Measurements from ENCODE around the gene MEIKIN.

Gene MEIKIN

DNA sequence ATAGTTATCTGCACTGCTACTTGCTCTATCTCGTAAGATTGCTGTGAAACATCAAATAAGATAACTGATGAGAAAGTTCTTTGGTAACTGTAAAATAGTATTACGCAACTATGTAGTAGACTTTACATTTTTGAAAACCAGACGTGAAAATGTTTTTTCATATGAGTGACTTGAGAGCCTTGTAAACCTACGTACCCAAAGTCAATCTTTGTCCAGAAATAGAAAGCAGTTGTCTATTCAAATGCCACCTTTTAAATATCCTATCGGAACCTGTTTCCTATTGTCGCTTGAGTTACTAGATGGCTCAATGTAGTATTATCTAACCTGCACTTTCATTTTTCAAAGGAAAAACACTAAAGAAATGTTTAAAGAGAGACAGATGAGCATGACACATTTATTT, 150.2 kb downstream of the MEIKIN start:
- peaks cover 21% of the 10 kb centered on the region for H3K27me3 ChIP-seq (ENCODE audit: control insufficient read depth, insufficient read depth, low read length)
- H3K27ac ChIP-seq (ENCODE audit: low read length) = no peak overlapping the region
- H3K4me1 ChIP-seq (ENCODE audit: control insufficient read depth, low read depth, low read length) = peaks cover 3% of the 10 kb centered on the region
- H3K36me3 ChIP-seq (ENCODE audit: control insufficient read depth, low read depth, low read length) = no peaks in the 10 kb centered on the region
- H3K9ac ChIP-seq (ENCODE audit: low read length) = no peak overlapping the region
- H3K4me3 ChIP-seq (ENCODE audit: low read length) = peak overlapping the region; percentile 79
- H3K9me3 ChIP-seq (ENCODE audit: control insufficient read depth, low read depth, low read length) = no peaks in the 10 kb centered on the region

GRCh38 chr5:131794586-131794985, 150.9 kb downstream of the MEIKIN start:
- Histone ChIP-seq H3K4me1 (ENCODE audit: control insufficient read depth, low read depth, low read length) (peaks cover 3% of the 10 kb centered on the region), H3K27me3 (ENCODE audit: control insufficient read depth, insufficient read depth, low read length) (peaks cover 21% of the 10 kb centered on the region), H3K4me3 (ENCODE audit: low read length) (no peak overlapping the region)

DNA sequence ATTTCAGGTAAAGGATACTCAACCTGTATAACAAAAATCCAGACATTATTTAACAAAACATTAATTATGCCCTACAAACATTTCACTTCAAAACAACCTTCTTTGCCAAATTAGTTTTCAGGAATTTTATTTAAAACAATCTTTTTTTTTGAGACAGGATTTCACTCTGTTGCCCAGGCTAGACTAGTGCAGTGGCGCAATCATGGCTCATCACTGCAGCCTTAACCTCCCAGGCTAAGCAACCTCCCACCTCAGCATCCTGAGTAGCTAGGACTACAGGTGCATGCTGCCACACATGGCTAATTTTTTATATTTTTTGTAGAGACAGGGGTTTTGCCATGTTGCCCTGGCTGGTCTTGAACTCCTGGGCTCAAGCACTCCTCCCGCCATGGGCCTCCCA, 152.6 kb downstream of the MEIKIN start:
- no peaks in the 10 kb centered on the region for H3K9me3 ChIP-seq (ENCODE audit: control insufficient read depth, low read depth, low read length)
- no peaks in the 10 kb centered on the region for H3K36me3 ChIP-seq (ENCODE audit: control insufficient read depth, low read depth, low read length)
- H3K27me3 ChIP-seq (ENCODE audit: control insufficient read depth, insufficient read depth, low read length) = peaks cover 15% of the 10 kb centered on the region
- H3K4me3 ChIP-seq (ENCODE audit: low read length) = no peak overlapping the region
- H3K9ac ChIP-seq (ENCODE audit: low read length) = no peak overlapping the region
- peaks cover 3% of the 10 kb centered on the region for H3K4me1 ChIP-seq (ENCODE audit: control insufficient read depth, low read depth, low read length)
- H3K27ac ChIP-seq (ENCODE audit: low read length) = no peak overlapping the region

More at GRCh38 chr5:131794586-131794985, 150.9 kb downstream of the MEIKIN start:
- no peak overlapping the region for H3K27ac ChIP-seq (ENCODE audit: low read length)
- no peaks in the 10 kb centered on the region for H3K36me3 ChIP-seq (ENCODE audit: control insufficient read depth, low read depth, low read length)
- H3K9me3 ChIP-seq (ENCODE audit: control insufficient read depth, low read depth, low read length) = no peaks in the 10 kb centered on the region
- no peak overlapping the region for H3K9ac ChIP-seq (ENCODE audit: low read length)

DNA sequence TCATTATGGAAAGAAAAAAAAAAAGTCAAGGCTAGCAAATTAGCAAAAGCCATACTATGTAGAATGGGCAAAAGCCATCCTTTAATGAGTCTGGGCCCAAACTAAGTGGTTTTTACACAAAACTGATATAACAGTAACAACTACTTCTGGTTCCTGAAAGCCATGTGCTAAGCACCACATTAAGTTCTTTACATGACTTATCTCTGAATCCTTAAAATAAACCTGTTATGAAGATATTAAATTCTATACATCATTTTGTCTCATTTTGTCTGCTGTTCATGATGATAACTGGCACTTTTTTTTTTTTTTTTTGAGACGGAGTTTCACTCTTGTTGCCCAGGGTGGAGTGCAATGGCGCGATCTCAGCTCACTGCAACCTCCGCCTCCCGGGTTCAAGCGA, 153.6 kb downstream of the MEIKIN start:
- H3K4me1 ChIP-seq (ENCODE audit: control insufficient read depth, low read depth, low read length) = peaks cover 3% of the 10 kb centered on the region
- H3K9ac ChIP-seq (ENCODE audit: low read length) = no peak overlapping the region
- H3K4me3 ChIP-seq (ENCODE audit: low read length) = no peak overlapping the region
- no peaks in the 10 kb centered on the region for H3K36me3 ChIP-seq (ENCODE audit: control insufficient read depth, low read depth, low read length)
- peaks cover 11% of the 10 kb centered on the region for H3K27me3 ChIP-seq (ENCODE audit: control insufficient read depth, insufficient read depth, low read length)
- no peaks in the 10 kb centered on the region for H3K9me3 ChIP-seq (ENCODE audit: control insufficient read depth, low read depth, low read length)
- H3K27ac ChIP-seq (ENCODE audit: low read length) = no peak overlapping the region

DNA sequence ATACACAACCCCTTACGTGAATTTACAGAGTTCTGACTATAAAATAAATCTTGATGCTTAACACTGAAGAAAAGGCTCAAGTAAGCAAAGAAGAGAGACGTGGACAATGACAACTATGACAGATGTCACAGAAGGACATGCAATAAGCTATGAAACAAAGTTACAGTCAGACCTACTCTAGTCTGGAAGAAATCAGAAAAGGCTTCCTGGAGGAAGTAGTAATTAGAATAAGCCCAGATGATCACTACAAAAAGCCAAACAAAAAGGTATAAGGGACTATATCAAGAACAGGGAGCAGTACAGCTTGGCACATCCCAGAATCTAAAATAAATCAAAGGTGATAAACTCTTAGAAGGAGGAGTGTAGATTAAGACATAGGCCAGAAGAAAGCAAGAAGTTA, 154.9 kb downstream of the MEIKIN start:
- no peak overlapping the region for H3K9ac ChIP-seq (ENCODE audit: low read length)
- H3K27ac ChIP-seq (ENCODE audit: low read length) = no peak overlapping the region
- no peak overlapping the region for H3K4me3 ChIP-seq (ENCODE audit: low read length)
- no peaks in the 10 kb centered on the region for H3K36me3 ChIP-seq (ENCODE audit: control insufficient read depth, low read depth, low read length)
- H3K27me3 ChIP-seq (ENCODE audit: control insufficient read depth, insufficient read depth, low read length) = peaks cover 6% of the 10 kb centered on the region
- peaks cover 3% of the 10 kb centered on the region for H3K4me1 ChIP-seq (ENCODE audit: control insufficient read depth, low read depth, low read length)
- H3K9me3 ChIP-seq (ENCODE audit: control insufficient read depth, low read depth, low read length) = no peaks in the 10 kb centered on the region

DNA sequence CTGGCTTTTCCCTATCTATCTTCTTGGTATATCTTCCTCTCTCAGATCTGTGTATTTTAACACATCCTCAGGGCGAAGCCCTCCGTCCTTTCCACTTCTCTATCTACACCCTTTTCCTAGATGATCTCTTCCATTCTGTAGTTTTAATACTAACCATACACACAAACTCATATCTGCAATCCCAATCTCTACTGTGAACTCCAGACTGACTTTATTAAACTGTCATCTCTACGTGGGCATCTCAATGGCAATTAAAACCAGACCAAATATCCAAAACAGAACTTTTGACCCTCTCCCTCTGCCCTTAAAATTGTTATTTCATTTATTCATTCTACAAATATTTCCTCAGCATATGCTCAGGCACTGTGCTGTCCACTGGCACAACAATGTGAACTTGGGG, 155.7 kb downstream of the MEIKIN start:
- H3K36me3 ChIP-seq (ENCODE audit: control insufficient read depth, low read depth, low read length) = no peaks in the 10 kb centered on the region

GRCh38 chr5:131787736-131788135, 157.7 kb downstream of the MEIKIN start:
- no peak overlapping the region for H3K4me3 ChIP-seq (ENCODE audit: low read length)
- H3K27ac ChIP-seq (ENCODE audit: low read length) = no peak overlapping the region
- no peaks in the 10 kb centered on the region for H3K9me3 ChIP-seq (ENCODE audit: control insufficient read depth, low read depth, low read length)
- H3K4me1 ChIP-seq (ENCODE audit: control insufficient read depth, low read depth, low read length) = peaks cover 7% of the 10 kb centered on the region
- no peaks in the 10 kb centered on the region for H3K27me3 ChIP-seq (ENCODE audit: control insufficient read depth, insufficient read depth, low read length)
- H3K9ac ChIP-seq (ENCODE audit: low read length) = no peak overlapping the region
- H3K36me3 ChIP-seq (ENCODE audit: control insufficient read depth, low read depth, low read length) = no peaks in the 10 kb centered on the region

More for the DNA sequence above, 155.7 kb downstream of the MEIKIN start:
- H3K9me3 ChIP-seq (ENCODE audit: control insufficient read depth, low read depth, low read length) = no peaks in the 10 kb centered on the region
- no peak overlapping the region for H3K27ac ChIP-seq (ENCODE audit: low read length)
- no peak overlapping the region for H3K9ac ChIP-seq (ENCODE audit: low read length)
- H3K27me3 ChIP-seq (ENCODE audit: control insufficient read depth, insufficient read depth, low read length) = no peaks in the 10 kb centered on the region
- H3K4me1 ChIP-seq (ENCODE audit: control insufficient read depth, low read depth, low read length) = no peaks in the 10 kb centered on the region
- H3K4me3 ChIP-seq (ENCODE audit: low read length) = no peak overlapping the region

DNA sequence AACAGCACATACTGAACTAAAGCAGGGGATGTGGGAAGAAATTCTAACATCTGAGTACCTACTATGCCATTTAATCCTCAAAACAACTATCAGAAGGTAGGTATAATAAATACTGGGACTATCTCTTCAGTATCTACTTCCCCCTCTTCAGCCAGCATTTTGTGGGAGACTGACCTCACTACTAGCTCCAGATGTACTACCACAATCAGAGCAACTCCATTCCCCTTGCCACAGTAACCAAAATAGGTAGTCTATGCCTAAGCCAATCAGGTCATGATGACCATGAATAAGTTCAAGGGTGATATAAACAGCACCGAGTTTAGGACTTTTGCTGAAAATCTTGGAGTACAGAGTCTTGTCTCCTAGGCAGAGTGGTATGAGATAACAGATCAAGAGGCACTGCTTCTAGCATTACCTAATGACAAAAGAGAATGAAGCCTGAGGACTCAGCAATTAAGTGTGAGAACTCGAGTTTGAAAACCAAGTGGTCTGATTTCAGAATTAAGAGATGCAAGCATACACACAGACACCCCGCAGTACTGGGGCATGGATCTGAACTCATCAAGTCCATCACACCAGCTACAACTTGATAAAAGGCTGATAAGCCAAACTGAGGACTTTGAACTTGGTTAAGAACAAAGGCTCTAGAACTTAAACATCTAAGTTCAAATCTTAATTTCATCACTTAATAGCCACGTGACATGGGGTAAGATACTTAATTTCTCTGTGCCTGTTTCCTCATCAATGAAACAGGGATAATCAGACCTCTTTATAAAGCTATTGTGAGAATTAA, 158.4 kb downstream of the MEIKIN start:
- Histone ChIP-seq H3K9me3 (ENCODE audit: control insufficient read depth, low read depth, low read length) (no peaks in the 10 kb centered on the region), H3K4me1 (ENCODE audit: control insufficient read depth, low read depth, low read length) (peaks cover 7% of the 10 kb centered on the region), H3K4me3 (ENCODE audit: low read length) (no peak overlapping the region), H3K9ac (ENCODE audit: low read length) (no peak overlapping the region), H3K36me3 (ENCODE audit: control insufficient read depth, low read depth, low read length) (no peaks in the 10 kb centered on the region), H3K27ac (ENCODE audit: low read length) (no peak overlapping the region), H3K27me3 (ENCODE audit: control insufficient read depth, insufficient read depth, low read length) (no peaks in the 10 kb centered on the region)

GRCh38 chr5:131786036-131786435, 159.4 kb downstream of the MEIKIN start:
- Histone ChIP-seq H3K27me3 (ENCODE audit: control insufficient read depth, insufficient read depth, low read length) (no peaks in the 10 kb centered on the region), H3K27ac (ENCODE audit: low read length) (no peak overlapping the region), H3K9me3 (ENCODE audit: control insufficient read depth, low read depth, low read length) (no peaks in the 10 kb centered on the region)

GRCh38 chr5:131783874-131784273, 161.6 kb downstream of the MEIKIN start:
- H3K27me3 ChIP-seq (ENCODE audit: control insufficient read depth, insufficient read depth, low read length) = no peaks in the 10 kb centered on the region
- no peaks in the 10 kb centered on the region for H3K9me3 ChIP-seq (ENCODE audit: control insufficient read depth, low read depth, low read length)
- no peaks in the 10 kb centered on the region for H3K36me3 ChIP-seq (ENCODE audit: control insufficient read depth, low read depth, low read length)
- no peak overlapping the region for H3K9ac ChIP-seq (ENCODE audit: low read length)
- H3K4me1 ChIP-seq (ENCODE audit: control insufficient read depth, low read depth, low read length) = peaks cover 7% of the 10 kb centered on the region
- H3K27ac ChIP-seq (ENCODE audit: low read length) = no peak overlapping the region
- H3K4me3 ChIP-seq (ENCODE audit: low read length) = no peak overlapping the region

More at GRCh38 chr5:131786036-131786435, 159.4 kb downstream of the MEIKIN start:
- Histone ChIP-seq H3K4me1 (ENCODE audit: control insufficient read depth, low read depth, low read length) (peaks cover 7% of the 10 kb centered on the region), H3K4me3 (ENCODE audit: low read length) (no peak overlapping the region), H3K9ac (ENCODE audit: low read length) (no peak overlapping the region), H3K36me3 (ENCODE audit: control insufficient read depth, low read depth, low read length) (no peaks in the 10 kb centered on the region)

DNA sequence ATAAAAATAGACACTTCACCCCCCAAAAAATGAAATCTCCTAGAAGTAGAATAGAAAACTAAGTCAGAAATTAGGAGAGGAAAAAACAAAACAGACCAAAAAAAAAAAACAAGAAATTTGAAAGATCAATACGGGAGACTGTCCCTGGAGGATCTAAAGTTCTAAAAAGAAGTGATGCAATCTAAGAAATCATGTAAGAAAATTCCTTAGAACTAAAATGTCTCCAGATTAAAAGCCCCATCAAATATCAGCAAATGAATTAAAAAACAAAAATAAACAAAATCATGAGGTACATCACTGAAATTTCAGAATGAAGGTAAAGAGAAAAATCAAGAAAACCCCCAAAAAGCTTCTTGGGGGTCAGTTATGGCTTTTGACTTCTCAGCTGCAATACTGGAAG, 162.1 kb downstream of the MEIKIN start:
- no peak overlapping the region for H3K27ac ChIP-seq (ENCODE audit: low read length)
- H3K9me3 ChIP-seq (ENCODE audit: control insufficient read depth, low read depth, low read length) = no peaks in the 10 kb centered on the region
- H3K27me3 ChIP-seq (ENCODE audit: control insufficient read depth, insufficient read depth, low read length) = no peaks in the 10 kb centered on the region
- no peak overlapping the region for H3K4me3 ChIP-seq (ENCODE audit: low read length)
- H3K36me3 ChIP-seq (ENCODE audit: control insufficient read depth, low read depth, low read length) = no peaks in the 10 kb centered on the region
- no peak overlapping the region for H3K9ac ChIP-seq (ENCODE audit: low read length)
- H3K4me1 ChIP-seq (ENCODE audit: control insufficient read depth, low read depth, low read length) = peaks cover 7% of the 10 kb centered on the region

- Histone ChIP-seq H3K9me3 (ENCODE audit: control insufficient read depth, low read depth, low read length) (no peaks in the 10 kb centered on the region), H3K36me3 (ENCODE audit: control insufficient read depth, low read depth, low read length) (no peaks in the 10 kb centered on the region), H3K4me1 (ENCODE audit: control insufficient read depth, low read depth, low read length) (peaks cover 7% of the 10 kb centered on the region), H3K9ac (ENCODE audit: low read length) (no peak overlapping the region), H3K4me3 (ENCODE audit: low read length) (no peak overlapping the region), H3K27me3 (ENCODE audit: control insufficient read depth, insufficient read depth, low read length) (no peaks in the 10 kb centered on the region), H3K27ac (ENCODE audit: low read length) (no peak overlapping the region)
Measured at GRCh38 chr5:131782717-131783116, 162.7 kb downstream of the MEIKIN start.

Data from iPS-18a (cell line).